HG02885 (cell line): ENCODE measurements around the gene SYNE4.
"Not testable (repeated sequence)": the region's sequence is repeated elsewhere in the genome, so short reads cannot be mapped to it uniquely, and the experiment has no call there.

Source experiments
- ATAC-seq: cut with Tn5 transposase; IDR thresholded peaks from one replicate; pipeline ENCODE4 v1.9.1; 2021; ENCODE audit warnings: mild to moderate bottlenecking; ENCODE audit not compliant: unreplicated experiment, poor library complexity

The SYNE4 gene

DNA sequence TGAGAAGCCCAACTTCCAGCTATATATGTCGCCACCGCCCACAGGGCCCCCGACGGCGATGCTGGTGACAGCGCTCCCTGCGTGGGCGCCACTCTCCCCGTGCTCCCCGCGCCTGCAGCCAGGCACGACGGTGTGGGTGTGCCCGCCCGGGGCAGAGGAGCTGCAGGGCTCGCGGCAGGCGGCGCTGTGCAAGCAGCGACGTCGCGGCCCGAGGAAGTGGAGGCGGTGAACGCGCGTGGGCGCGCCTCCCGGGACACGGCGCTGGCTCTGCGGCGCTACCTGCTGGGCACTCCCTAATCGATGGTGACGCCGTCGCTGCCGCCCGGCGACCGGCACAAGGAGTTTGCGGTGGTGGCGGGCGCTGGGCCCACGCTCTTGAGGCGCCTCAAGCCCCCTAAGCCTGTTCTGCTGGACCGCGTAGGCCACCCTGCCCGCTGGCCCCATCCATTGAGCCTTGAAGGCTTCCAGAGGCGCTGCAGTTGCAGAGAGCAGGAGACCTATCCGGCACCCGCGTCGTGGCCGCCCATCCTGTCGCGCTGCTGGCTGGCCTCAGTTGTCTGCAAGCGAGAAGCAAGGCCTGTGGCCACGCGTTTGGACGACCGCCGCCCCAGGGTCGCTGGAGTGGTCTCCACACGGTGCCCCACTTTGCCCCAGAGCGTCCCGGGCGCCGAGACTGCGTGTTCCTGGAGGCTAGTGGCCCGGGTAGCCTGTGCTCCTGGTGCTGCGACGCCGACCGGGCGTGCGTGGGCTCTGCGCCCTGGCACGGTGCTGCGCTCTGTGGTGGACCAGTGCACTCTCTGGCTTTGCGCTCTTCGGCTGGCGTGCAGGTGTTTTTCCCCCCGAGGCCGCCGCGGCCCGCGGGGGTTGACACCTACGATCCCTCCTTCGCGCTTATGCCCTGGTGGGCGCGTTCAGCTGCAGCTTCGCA lies 49.3 kb downstream of the SYNE4 start:
- peak; percentile 45 for ATAC-seq

- ATAC-seq = no peak
Measured at GRCh38 chr19:35958660-35959039, 50.0 kb downstream of the SYNE4 start.

DNA sequence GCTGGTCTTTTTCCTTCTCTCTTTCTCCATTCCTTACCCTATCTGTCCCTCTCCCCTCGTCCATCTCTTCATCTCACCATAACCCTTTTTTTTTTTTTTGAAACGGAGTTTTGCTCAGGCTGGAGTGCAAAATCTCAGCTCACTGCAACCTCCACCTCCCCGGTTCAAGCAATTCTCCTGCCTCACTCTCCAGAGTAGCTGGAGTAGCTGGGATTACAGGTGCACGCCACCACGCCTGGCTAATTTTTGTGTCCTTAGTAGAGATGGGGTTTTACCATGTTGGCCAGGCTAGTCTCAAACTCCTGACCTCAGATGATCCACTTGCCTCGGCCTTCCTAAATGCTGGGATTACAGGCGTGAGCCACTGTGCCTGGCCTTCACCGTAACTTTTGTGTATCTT lies 51.2 kb downstream of the SYNE4 start:
- ATAC-seq = not testable (repeated sequence)

GRCh38 chr19:35955881-35956634 lies 52.6 kb downstream of the SYNE4 start:
- no peak for ATAC-seq
